SK-N-SH treated with all-trans-retinoic acid at 6 μM for 48 hours (cell line): ENCODE data around the gene ARSK.

Experiments
- ATAC-seq: fragments of 200-7000 bp; cut with Tn5 transposase; 3 replicates; pipeline ENCODE4 v1.9.1; 2020; ENCODE audit warnings: mild to moderate bottlenecking, moderate library complexity
- BACH2 ChIP-seq: fragments of 250-450 bp; sonication (Bioruptor Pico); IDR thresholded peaks from 2 replicates; pipeline ENCODE4 v1.9.0; 2021; ENCODE audit warnings: mild to moderate bottlenecking, borderline replicate concordance
- CREB5 ChIP-seq: fragments of 250-450 bp; sonication (Bioruptor Pico); IDR thresholded peaks from 2 replicates; pipeline ENCODE4 v1.5.1; 2020; ENCODE audit warnings: low read depth, mild to moderate bottlenecking, moderate library complexity
- CSDC2 ChIP-seq: fragments of 250-450 bp; sonication (Bioruptor Pico); IDR thresholded peaks from 2 replicates; pipeline ENCODE4 v1.5.0; 2020; ENCODE audit warnings: mild to moderate bottlenecking, moderate library complexity
- CSRNP3 ChIP-seq: fragments of 250-450 bp; sonication (Bioruptor Pico); IDR thresholded peaks from 2 replicates; pipeline ENCODE4 v1.5.1; 2021; ENCODE audit warnings: mild to moderate bottlenecking, moderate library complexity
- ESRRG ChIP-seq: fragments of 250-450 bp; sonication (Bioruptor Pico); IDR thresholded peaks from 2 replicates; pipeline ENCODE4 v1.6.1; 2021; ENCODE audit warnings: mild to moderate bottlenecking
- ISL1 ChIP-seq: fragments of 250-450 bp; sonication (Bioruptor Pico); IDR thresholded peaks from 2 replicates; pipeline ENCODE4 v2.1.2; 2022; ENCODE audit warnings: mild to moderate bottlenecking, moderate library complexity
- OSR1 ChIP-seq: fragments of 250-450 bp; sonication (Bioruptor Pico); IDR thresholded peaks from 2 replicates; pipeline ENCODE4 v1.8.0; 2022; ENCODE audit warnings: moderate library complexity, mild to moderate bottlenecking, inconsistent platforms
- PATZ1 ChIP-seq: fragments of 250-450 bp; sonication (Bioruptor Pico); IDR thresholded peaks from 2 replicates; pipeline ENCODE4 v1.8.0; 2020; ENCODE audit warnings: mild to moderate bottlenecking, moderate library complexity, borderline replicate concordance
- POU6F1 ChIP-seq: fragments of 250-450 bp; sonication (Bioruptor Pico); IDR thresholded peaks from 2 replicates; pipeline ENCODE4 v1.8.0; 2021; ENCODE audit warnings: low read depth, mild to moderate bottlenecking, moderate library complexity, borderline replicate concordance
- PPARA ChIP-seq: fragments of 250-450 bp; sonication (Bioruptor Pico); IDR thresholded peaks from 2 replicates; pipeline ENCODE4 v1.5.0; 2020; ENCODE audit warnings: mild to moderate bottlenecking, borderline replicate concordance
- RARB ChIP-seq: fragments of 250-450 bp; sonication (Bioruptor Pico); IDR thresholded peaks from 2 replicates; pipeline ENCODE4 v1.8.0; 2021; ENCODE audit warnings: mild to moderate bottlenecking, moderate library complexity
- SNAI2 ChIP-seq: fragments of 250-450 bp; sonication (Bioruptor Pico); IDR thresholded peaks from 2 replicates; pipeline ENCODE4 v1.5.0; 2020; ENCODE audit warnings: mild to moderate bottlenecking, moderate library complexity
- TCF4 ChIP-seq: fragments of 250-450 bp; sonication (Bioruptor Pico); IDR thresholded peaks from 2 replicates; pipeline ENCODE4 v1.8.0; 2021; ENCODE audit warnings: mild to moderate bottlenecking, moderate library complexity, borderline replicate concordance
- TOX ChIP-seq: fragments of 250-450 bp; sonication (Bioruptor Pico); IDR thresholded peaks from 2 replicates; pipeline ENCODE4 v1.8.0; 2021; ENCODE audit warnings: mild to moderate bottlenecking, moderate library complexity, borderline replicate concordance
- ZC3H10 ChIP-seq: fragments of 250-450 bp; sonication (Bioruptor Pico); IDR thresholded peaks from 2 replicates; pipeline ENCODE4 v1.5.1; 2021; ENCODE audit warnings: mild to moderate bottlenecking, moderate library complexity
- ZFP3 ChIP-seq: fragments of 250-450 bp; sonication (Bioruptor Pico); IDR thresholded peaks from 2 replicates; pipeline ENCODE4 v1.5.0; 2020; ENCODE audit warnings: mild to moderate bottlenecking, moderate library complexity
- ZFP30 ChIP-seq: fragments of 450-650 bp; formaldehyde crosslinking; IDR thresholded peaks from 2 replicates; pipeline ENCODE4 v1.5.0; 2022; ENCODE audit warnings: mild to moderate bottlenecking, moderate library complexity
- ZNF565 ChIP-seq: fragments of 450-650 bp; formaldehyde crosslinking; conservative IDR thresholded peaks from 2 replicates; pipeline ENCODE4 v1.5.0; 2020; ENCODE audit warnings: low read depth, mild to moderate bottlenecking, moderate library complexity
- ZNF70 ChIP-seq: fragments of 450-650 bp; formaldehyde crosslinking; IDR thresholded peaks from 2 replicates; pipeline ENCODE4 v1.5.0; 2020; ENCODE audit warnings: mild to moderate bottlenecking, moderate library complexity
- ZNF8 ChIP-seq: fragments of 450-650 bp; formaldehyde crosslinking; IDR thresholded peaks from 2 replicates; pipeline ENCODE4 v1.5.0; 2020; ENCODE audit warnings: mild to moderate bottlenecking, moderate library complexity

Gene ARSK

GRCh38 chr5:95565280-95565920, 10.5 kb downstream of the ARSK start:
- no peak for ATAC-seq
- TF ChIP-seq CSDC2 (CRISPR knock-in tag) (no peak), SNAI2 (CRISPR knock-in tag) (no peak)

- TF ChIP-seq ISL1 (peak; percentile 13; the same call in 1 of the 2 replicates), ZNF70 (CRISPR knock-in tag) (no peak)
- no peak for ATAC-seq
Observed at GRCh38 chr5:95572016-95572415, 17.1 kb downstream of the ARSK start.

- ATAC-seq: no peak
- TF ChIP-seq ZC3H10 (CRISPR knock-in tag): no peak
- no peak for TF ChIP-seq ZFP30 (CRISPR knock-in tag)
- TF ChIP-seq, all 23 proteins: peak for 0
Observed at GRCh38 chr5:95581576-95581975, 26.7 kb downstream of the ARSK start.

- no peak for ATAC-seq
- TF ChIP-seq ZFP3 (CRISPR knock-in tag) (no peak), ISL1 (no peak), PPARA (no peak), ESRRG (no peak), TOX (CRISPR knock-in tag) (no peak), ZC3H10 (CRISPR knock-in tag) (no peak), BACH2 (no peak), TCF4 (CRISPR knock-in tag) (no peak), PATZ1 (CRISPR knock-in tag) (no peak), POU6F1 (no peak), OSR1 (no peak), CSDC2 (CRISPR knock-in tag) (no peak)
Observed at GRCh38 chr5:95583992-95584391, 29.1 kb downstream of the ARSK start.

GRCh38 chr5:95590880-95591279, 36.0 kb downstream of the ARSK start:
- TF ChIP-seq CSRNP3 (CRISPR knock-in tag): no peak
- no peak for TF ChIP-seq ZC3H10 (CRISPR knock-in tag)
- ATAC-seq: no peak

- TF ChIP-seq CREB5 (CRISPR knock-in tag) (no peak), ZNF8 (no peak), SNAI2 (CRISPR knock-in tag) (no peak), ZNF565 (CRISPR knock-in tag) (no peak), TOX (CRISPR knock-in tag) (no peak), CSDC2 (CRISPR knock-in tag) (no peak), PATZ1 (CRISPR knock-in tag) (no peak), RARB (CRISPR knock-in tag) (no peak)
- peak; percentile 65 for ATAC-seq
Observed at GRCh38 chr5:95591490-95591901, 36.6 kb downstream of the ARSK start.
